Kidney capillary endothelial cell (primary cell): ENCODE measurements around the gene KRT78.
"Not testable (repeated sequence)": the region's sequence is repeated elsewhere in the genome, so short reads cannot be mapped to it uniquely, and the experiment has no call there.

Experiments used
- DNase-seq: peaks from one replicate; pipeline ENCODE4 v3.0.0-alpha.2; 2018; ENCODE audit warnings: low spot score

Gene KRT78

DNA sequence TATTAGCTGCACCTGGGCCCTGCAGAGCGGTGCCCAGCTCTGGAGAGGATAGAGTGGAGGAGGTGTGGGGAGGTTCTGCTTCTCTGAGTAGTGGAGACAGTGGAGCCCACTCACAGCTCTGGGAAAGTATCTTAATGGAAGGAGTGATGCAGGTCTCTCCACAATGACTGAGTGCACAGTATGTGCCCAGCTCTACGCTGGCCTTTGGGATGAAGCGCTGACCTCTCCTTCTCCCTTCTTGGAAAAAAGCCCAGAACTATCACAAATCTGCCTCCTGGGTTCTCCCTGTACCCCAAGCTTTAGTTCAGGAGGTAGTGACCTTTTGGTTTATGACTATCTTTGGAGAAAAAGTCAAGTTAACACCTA is 52.4 kb downstream of the KRT78 start:
- no peak for DNase-seq

DNA sequence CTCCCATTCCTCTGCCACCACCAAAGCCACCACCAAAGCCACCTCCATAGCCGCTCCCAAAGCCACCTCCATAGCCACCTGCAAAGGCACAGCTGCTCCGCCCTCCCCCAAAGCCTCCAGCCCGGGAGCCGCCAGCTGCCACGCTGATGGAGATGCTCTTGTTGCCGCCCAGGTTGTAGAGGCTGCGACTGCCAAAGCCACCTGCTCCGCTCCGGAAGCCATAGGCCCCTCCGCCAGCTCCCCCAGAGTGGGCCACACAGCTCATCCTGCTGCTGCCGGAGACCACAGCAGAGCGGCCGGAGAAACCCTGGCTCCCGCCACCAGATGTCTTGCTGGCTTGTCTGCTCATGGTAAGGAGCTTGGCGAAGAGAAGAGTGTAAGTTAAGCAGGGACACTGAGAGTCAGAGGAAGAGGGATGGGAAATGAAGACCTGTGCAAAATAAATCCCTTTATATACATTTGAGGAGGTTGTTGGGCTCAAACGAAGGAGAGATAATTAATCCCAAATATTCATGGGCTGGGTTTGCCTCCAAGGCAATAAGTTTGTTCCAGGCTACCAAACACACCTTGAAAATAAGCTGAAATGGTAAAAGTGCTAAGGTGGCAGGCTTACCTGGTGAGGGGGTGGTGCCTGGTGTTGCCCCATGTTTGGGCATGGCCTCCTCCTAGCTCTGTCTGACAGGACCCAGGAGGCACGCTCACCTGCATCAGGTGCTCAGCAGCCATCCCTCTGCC is 52.9 kb downstream of the KRT78 start, which contains the start of gene KRT3:
Gene KRT3, minus strand, starts transcription at position 424 of the 735 bp plus-strand sequence. Its CDS starts 75 bp downstream, at position 349.
- DNase-seq, result no peak

DNA sequence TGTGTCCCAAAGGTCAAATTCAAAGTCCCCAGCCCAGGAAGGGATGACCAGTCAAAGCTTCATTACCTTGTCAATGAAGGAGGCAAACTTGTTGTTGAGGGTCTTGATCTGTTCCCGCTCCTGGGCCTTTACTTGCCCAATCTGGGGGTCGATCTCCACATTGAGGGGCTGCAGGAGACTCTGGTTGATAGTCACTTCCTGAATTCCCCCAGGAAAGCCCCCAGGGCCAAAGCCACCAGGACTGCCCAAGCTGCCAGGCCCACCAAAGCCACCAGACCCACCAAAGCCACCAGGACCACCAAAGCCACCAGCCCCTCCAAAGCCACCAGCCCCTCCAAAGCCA is 53.5 kb downstream of the KRT78 start:
- not testable (repeated sequence) for DNase-seq

DNA sequence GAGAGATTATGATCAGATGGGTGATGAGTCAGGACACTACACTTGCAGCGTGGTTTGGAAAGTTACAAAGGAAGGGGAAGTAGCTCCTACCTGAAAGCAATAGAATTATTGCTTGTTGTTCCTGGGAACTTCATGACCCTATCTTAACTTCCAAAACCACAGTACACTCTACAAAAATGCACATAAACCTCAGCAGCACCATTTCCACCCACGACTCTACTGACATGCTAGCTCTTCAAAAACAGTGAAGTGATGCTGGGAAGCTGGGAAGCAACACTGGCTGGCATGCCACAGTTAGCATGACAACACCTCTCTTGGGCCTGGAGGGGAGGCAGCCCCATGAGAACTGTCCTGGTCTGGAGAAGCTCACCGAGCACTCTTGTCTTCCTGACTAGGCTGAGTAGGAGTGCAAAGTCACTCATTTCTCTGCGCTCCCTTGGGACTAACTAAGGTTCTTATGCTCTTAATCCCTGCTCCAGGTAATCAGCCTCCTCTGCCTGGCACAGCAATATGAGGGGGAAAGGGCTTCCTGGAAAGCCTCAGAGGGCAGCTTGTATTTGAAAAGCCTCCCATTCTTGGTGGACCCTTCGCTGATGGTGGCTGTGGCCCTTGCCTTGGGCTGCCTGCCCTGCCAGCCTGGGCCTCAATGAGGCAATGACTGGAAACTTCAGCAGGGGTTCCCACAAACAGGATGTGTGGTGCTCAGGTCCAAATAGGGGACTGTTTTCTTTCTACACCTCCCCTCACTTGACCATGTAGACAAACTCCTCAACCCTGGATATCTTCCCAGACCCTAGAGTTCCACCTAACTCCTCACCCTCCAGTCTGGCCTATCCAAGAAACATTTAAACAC is 54.1 kb downstream of the KRT78 start:
- no peak for DNase-seq

DNA sequence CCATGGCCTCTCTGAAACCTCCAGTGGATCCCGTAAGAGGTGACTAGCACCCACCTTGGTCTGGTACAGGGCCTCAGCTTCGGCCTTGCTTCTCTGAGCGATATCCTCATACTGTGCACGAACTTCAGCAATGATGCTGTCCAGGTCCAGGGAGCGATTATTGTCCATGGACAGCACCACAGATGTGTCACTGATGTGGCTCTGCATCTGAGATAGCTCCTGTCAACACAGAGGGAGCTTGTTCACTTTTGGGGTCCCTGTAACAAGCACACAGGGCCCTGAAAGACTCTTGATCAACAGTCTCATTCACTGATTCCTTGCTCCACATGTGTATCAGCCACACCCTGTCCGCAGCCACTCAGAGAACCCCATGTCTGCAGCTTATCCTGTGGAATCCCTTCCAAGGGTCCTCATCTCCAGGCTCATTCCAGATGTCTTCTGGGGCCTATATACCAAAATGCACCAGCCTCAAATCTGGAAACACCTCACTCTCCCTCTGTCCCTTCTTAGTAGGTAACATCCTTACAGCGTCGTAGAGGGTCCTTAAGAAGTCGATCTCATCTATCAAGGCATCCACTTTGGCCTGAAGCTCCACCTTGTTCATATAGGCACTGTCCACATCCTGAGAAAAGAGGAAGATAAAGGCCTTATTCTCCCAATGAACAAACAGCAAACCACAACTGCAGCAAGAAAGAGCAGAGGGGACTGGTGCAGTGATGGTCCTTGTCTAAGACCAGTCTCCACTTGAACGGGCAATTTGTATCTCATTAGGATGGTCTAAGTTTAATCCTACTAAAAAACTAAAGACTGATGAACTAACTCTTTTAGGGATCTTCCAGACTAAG is 56.4 kb downstream of the KRT78 start:
- no peak for DNase-seq

GRCh38 chr12:52791271-52792184 is 57.3 kb downstream of the KRT78 start:
- no peak for DNase-seq

DNA sequence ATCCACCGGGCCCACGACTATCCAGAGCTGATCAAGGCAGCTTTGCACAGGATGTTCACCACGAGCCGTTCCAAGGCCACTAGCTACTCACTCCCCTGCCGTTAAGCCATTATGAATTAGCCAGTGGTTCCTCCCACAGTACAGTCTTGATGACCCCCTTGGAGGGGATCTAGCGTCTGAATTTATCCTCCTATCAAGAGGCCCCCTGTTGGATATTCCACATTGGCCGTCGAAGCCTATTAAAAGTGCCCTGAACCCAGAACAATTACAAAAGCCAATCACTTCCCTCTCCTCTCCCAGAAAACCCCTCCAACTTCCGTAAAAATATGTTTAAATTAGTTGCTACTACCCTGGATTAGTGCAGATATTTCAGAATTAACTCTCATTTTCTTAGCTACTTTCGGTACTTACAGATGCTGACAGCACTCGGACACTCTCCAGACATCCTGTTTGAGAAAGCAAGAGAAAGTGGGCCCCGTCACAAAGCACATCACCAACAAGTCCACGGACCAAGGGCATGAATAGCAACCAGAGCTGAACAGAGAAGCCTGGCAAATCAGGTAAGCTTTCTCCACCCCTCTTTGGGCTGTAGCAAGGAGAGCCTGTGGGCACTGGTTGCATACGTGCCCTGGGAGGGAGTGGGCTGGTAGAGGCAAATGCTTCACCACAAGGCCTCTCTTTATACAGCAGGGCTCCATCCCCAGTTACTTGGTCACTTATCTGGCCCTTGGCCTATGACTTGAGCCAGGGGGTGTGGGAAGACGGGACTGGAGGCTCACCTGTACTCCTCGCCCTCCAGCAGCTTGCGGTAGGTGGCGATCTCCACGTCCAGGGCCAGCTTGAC is 58.1 kb downstream of the KRT78 start:
- no peak for DNase-seq

DNA sequence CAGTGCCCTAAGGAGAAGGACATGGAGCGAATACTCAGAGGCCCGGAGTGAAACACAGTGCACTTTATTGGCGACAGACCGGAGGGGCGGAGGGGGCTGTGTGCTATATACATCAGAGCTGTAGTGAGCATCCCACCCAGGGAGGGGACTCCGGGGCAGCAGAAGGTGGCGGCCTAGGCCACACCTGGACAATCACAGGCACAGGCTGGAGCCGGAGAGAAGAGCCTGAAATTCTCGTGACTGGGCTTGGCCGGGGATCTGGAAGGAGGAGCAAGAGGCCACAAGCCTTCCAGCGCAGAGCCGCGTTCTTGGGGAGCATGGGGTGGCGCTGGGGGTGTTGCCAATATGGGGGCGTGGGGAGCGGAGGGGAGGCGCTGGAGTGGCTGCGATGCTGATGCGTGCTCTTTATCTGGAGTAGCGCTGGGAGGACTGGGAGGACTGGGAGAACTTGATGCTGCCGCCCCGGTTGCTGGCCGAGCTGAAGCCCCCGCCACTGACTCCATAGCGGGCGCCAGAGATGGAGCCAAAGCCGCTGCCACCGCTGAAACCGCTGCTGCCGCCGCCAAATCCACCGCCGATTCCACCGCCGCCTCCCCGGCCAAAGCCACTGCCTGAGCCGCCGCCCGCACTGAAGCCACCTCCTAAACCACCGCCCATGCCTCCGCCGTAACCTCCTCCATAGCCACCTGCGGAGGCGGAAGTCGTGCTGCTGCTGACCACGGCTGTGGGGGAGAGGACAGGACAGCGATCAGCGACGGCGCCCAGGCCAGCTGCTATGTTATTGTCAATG is 59.0 kb downstream of the KRT78 start:
- no peak for DNase-seq

GRCh38 chr12:52788876-52789636 is 59.7 kb downstream of the KRT78 start:
- no peak for DNase-seq

DNA sequence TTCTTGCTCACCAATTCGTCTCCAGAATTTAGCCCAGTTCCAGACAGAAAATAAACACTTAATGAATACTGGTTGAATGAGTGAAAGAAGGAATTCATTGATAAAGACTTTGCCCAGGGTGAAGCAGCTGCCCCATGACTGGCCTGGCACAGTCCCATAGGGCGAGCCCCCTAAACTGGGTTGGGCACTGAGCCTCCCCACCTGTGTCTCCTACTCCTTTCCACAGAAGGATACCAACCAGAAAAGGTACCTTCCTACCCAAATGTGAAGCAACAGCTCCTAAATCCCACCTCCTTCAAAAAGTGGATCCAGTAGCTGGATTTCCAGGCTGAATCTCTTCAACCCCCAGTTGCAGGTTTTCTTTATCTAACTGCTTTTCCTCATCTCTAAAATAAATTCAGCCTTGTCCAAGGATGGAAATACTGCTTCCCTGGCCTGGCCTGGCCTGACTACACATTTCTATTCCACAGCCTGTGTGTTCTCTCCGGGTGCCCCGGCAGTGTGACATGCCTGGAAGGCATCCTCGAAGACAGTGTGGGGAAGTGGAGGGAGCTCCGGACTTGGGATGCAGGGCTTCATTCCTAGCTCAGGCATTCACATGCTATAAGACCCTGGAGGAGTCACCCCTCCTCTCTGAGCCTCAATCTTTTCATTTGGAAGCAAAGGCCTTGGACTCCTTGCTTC is 60.5 kb downstream of the KRT78 start:
- DNase-seq, result no peak
